GM12801 (cell line): Measurements from ENCODE around the gene KAT14.

Source experiments
- CTCF ChIP-seq: IDR thresholded peaks from one replicate; pipeline ENCODE4 v1.5.1; 2011; ENCODE audit warnings: control low read depth; ENCODE audit not compliant: insufficient read length; ENCODE audit errors: extremely low read depth

Gene KAT14

GRCh38 chr20:18101125-18101810, 36.4 kb upstream of the KAT14 start:
- no peak for TF ChIP-seq CTCF

GRCh38 chr20:18103497-18103896, 34.2 kb upstream of the KAT14 start:
- no peak for TF ChIP-seq CTCF

- no peak for TF ChIP-seq CTCF
These were observed 29.3 kb upstream of the KAT14 start for GRCh38 chr20:18108326-18108725.

GRCh38 chr20:18132663-18133062, 5.0 kb upstream of the KAT14 start:
- no peak for TF ChIP-seq CTCF

- TF ChIP-seq CTCF, result no peak
These were observed 3.7 kb upstream of the KAT14 start for GRCh38 chr20:18133962-18134361.

GRCh38 chr20:18138266-18138582, 561 bp downstream of the KAT14 start:
- no peak for TF ChIP-seq CTCF

GRCh38 chr20:18138639-18139583, 1.2 kb downstream of the KAT14 start:
- TF ChIP-seq CTCF, result no peak
